ENCODE data around the gene LYRM2. TPM values are rescaled to one million over a fixed set of nuclear protein-coding genes. Genes with fewer than 3 reads are reported as not detected.

Gene LYRM2
- total RNA-seq, 4 donors from 2014 or later = 8.1 to 19.5 (median 14.4) TPM

DNA sequence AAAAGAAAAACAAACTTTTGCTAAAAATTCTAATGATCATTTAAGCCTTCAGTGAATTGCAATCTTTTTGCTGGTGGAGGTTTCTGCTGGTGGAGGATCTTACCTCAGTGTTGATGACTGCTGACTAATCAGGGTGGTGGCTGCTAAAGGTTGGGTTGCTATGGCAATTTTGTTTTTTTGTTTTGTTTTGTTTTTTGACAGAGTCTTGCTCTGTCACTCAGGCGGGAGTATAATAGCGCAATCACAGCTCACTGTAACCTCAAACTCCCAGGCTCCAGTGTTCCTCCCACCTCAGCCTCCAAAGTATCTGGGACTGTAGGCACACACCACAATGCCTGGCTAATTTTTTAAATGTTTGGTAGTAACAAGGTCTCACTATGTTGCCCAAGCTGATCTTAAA, 110.9 kb downstream of the LYRM2 start:
- Histone ChIP-seq H3K4me1 (no peaks in the 10 kb centered on the region), H3K9me3 (no peaks in the 10 kb centered on the region), H3K4me3 (no peak overlapping the region), H3K27me3 (no peaks in the 10 kb centered on the region), H3K36me3 (no peaks in the 10 kb centered on the region), H3K27ac (no peak overlapping the region)
- DNase-seq (ENCODE audit: low spot score in 2 of 2) = no peak
- TF ChIP-seq POLR2A (IDR thresholded peaks at IDR 0.05) (no peak), POLR2AphosphoS5 (IDR thresholded peaks at IDR 0.05) (no peak), EP300 (IDR thresholded peaks at IDR 0.05) (no peak)
- TF ChIP-seq, protein P1, sequence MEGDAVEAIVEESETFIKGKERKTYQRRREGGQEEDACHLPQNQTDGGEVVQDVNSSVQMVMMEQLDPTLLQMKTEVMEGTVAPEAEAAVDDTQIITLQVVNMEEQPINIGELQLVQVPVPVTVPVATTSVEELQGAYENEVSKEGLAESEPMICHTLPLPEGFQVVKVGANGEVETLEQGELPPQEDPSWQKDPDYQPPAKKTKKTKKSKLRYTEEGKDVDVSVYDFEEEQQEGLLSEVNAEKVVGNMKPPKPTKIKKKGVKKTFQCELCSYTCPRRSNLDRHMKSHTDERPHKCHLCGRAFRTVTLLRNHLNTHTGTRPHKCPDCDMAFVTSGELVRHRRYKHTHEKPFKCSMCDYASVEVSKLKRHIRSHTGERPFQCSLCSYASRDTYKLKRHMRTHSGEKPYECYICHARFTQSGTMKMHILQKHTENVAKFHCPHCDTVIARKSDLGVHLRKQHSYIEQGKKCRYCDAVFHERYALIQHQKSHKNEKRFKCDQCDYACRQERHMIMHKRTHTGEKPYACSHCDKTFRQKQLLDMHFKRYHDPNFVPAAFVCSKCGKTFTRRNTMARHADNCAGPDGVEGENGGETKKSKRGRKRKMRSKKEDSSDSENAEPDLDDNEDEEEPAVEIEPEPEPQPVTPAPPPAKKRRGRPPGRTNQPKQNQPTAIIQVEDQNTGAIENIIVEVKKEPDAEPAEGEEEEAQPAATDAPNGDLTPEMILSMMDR (IDR thresholded peaks at IDR 0.05) = no peak
- WGBS = 61% methylated on average over 2 of the region's 2 CpGs

DNA sequence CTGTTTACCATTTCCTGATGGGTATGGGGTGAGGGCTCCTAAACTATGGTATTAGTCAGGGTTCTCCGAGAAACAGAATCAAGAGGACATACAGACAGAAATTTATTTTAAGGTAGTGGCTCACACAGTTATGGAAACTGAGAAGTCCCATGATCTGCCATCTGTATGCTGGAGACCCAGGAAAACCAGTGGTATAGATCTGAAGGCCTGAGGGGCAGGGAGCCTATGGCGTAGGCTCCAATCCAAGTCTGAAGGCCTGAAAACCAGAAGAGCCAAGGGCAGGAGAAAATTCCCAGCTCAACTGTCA, 112.0 kb downstream of the LYRM2 start:
- Histone ChIP-seq H3K9me3 (no peaks in the 10 kb centered on the region), H3K27me3 (no peaks in the 10 kb centered on the region), H3K27ac (no peak overlapping the region), H3K36me3 (no peaks in the 10 kb centered on the region), H3K4me3 (no peak overlapping the region), H3K4me1 (no peaks in the 10 kb centered on the region)
- 90% methylated on average over 2 of the region's 2 CpGs for WGBS
- TF ChIP-seq POLR2AphosphoS5 (IDR thresholded peaks at IDR 0.05) (no peak), EP300 (IDR thresholded peaks at IDR 0.05) (no peak), POLR2A (IDR thresholded peaks at IDR 0.05) (no peak)
- TF ChIP-seq, protein P1 (IDR thresholded peaks at IDR 0.05) = no peak
- DNase-seq (ENCODE audit: low spot score in 2 of 2) = no peak

DNA sequence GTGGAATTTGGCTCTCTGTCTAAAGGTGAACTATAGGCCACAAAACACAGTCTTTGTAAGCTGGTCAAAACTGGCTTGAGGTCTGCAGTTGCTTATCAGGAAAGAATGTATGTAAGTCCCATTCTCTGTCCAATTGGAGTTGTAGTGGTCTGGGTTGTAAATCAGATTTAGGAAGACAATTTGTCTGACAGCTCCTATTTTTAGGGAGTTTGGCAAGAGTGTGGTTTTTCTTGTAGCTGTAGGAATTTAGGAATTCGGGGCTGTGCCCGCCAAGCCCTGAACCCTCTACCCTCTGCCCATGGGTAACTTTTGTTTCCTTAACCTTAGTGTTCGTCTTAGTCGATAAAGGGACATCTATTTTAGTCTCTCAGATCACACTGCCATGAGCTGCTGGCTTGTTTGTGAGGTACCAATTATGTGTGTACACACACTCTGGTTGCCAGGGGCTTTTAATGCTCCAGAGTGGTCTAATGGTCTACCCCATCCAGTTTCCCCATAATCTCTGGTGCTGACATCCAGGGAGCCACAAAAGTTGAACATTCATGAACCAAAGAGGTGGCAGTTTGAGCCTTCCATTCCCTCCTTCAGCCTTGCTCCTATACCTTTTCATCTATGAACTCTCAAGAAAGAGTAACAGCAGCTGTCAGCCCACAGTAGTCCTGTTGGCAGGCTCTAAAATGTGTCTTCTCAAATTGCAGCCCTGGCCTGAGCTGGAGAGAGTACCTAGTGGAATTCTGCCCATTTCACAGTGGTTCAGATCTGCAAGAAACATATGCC, 112.6 kb downstream of the LYRM2 start:
- TF ChIP-seq EP300 (IDR thresholded peaks at IDR 0.05) (no peak), POLR2AphosphoS5 (IDR thresholded peaks at IDR 0.05) (no peak), POLR2A (IDR thresholded peaks at IDR 0.05) (no peak)
- TF ChIP-seq, protein P1 (IDR thresholded peaks at IDR 0.05) = no peak
- Histone ChIP-seq H3K9me3 (no peaks in the 10 kb centered on the region), H3K27ac (no peak overlapping the region), H3K27me3 (no peaks in the 10 kb centered on the region), H3K36me3 (no peaks in the 10 kb centered on the region), H3K4me3 (no peak overlapping the region), H3K4me1 (no peaks in the 10 kb centered on the region)
- WGBS = 95% methylated on average over 4 of the region's 4 CpGs
- no peak for DNase-seq (ENCODE audit: low spot score in 2 of 2)

DNA sequence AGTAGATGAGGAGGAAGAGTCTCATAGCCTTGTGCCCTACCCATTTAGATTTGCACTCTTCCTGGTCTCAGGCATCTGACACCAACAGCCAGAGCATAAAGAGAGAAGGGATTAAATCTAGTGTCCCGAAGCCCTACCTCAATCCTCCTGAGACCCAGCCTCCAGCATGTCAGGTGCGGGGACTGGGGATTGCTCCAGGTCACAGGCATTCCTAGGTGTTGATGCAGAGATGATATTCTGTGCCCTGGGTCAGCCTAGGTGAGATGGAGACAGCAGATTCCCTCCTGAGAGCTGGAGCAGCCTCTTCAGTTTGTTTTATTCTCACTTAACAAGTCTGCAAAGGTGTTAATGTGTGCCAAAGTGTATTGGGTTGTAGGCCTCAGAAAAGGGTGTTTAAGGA, 115.8 kb downstream of the LYRM2 start:
- Histone ChIP-seq H3K36me3 (no peaks in the 10 kb centered on the region), H3K27ac (no peak overlapping the region), H3K4me3 (no peak overlapping the region), H3K9me3 (no peaks in the 10 kb centered on the region), H3K27me3 (no peaks in the 10 kb centered on the region), H3K4me1 (no peaks in the 10 kb centered on the region)
- DNase-seq (ENCODE audit: low spot score in 2 of 2) = no peak
- no peak for TF ChIP-seq POLR2AphosphoS5 (IDR thresholded peaks at IDR 0.05)
- no peak for TF ChIP-seq POLR2A (IDR thresholded peaks at IDR 0.05)
- no peak for TF ChIP-seq EP300 (IDR thresholded peaks at IDR 0.05)
- TF ChIP-seq, protein P1 (IDR thresholded peaks at IDR 0.05) = no peak
- WGBS = 52% methylated on average over 2 of the region's 2 CpGs

DNA sequence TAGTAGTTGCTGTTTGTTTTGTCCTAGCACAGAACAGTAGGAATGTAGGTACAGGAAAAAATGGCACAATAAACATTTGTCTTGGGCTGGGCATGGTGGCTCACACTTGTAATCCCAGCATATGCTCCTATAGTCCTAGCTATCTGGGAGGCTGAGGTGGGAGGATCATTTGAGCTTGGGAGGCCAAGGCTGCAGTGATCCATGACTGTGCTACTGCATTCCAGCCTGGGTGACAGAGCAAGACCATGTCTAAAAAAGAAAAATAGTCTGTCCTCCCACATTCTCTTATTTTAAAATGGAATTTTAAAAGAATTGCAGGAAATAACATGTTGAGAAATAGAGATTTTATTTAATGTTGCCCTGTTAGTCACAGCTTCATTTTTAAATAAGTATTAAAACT, 117.8 kb downstream of the LYRM2 start:
- no peaks in the 10 kb centered on the region for H3K27me3 ChIP-seq
- no peak for TF ChIP-seq POLR2A (IDR thresholded peaks at IDR 0.05)
- TF ChIP-seq EP300 (IDR thresholded peaks at IDR 0.05) = no peak
- TF ChIP-seq, protein P1 (IDR thresholded peaks at IDR 0.05) = no peak
- TF ChIP-seq POLR2AphosphoS5 (IDR thresholded peaks at IDR 0.05) = no peak
- no peak overlapping the region for H3K4me3 ChIP-seq
- no peak for DNase-seq (ENCODE audit: low spot score in 2 of 2)
- H3K9me3 ChIP-seq = no peaks in the 10 kb centered on the region
- no peaks in the 10 kb centered on the region for H3K4me1 ChIP-seq
- H3K36me3 ChIP-seq = no peaks in the 10 kb centered on the region
- no peak overlapping the region for H3K27ac ChIP-seq

Data from suprapubic skin (tissue), 4 donors.